Fibroblast of pulmonary artery (primary cell): ENCODE measurements around the gene YPEL2.

Experiments
- DNase-seq: peaks from one replicate; pipeline ENCODE4 v3.0.0-alpha.2; 2010; ENCODE audit warnings: low read depth
- H3K4me3 ChIP-seq: replicated peaks from 2 replicates; pipeline ENCODE4 v1.5.1; 2011; ENCODE audit warnings: low read depth, mild to moderate bottlenecking, control low read depth, low read length, moderate library complexity
- CTCF ChIP-seq: IDR thresholded peaks from 2 replicates; pipeline ENCODE4 v1.5.1; 2011; ENCODE audit warnings: mild to moderate bottlenecking, control low read depth, low read length, inconsistent platforms; ENCODE audit errors: missing control alignments

Gene YPEL2

GRCh38 chr17:59378675-59379074 is 47.2 kb downstream of the YPEL2 start:
- no peak for TF ChIP-seq CTCF
- peak; percentile 91 for DNase-seq
- no peak overlapping the region for H3K4me3 ChIP-seq

- no peak overlapping the region for H3K4me3 ChIP-seq
- no peak for TF ChIP-seq CTCF
- no peak for DNase-seq
These were observed 49.0 kb downstream of the YPEL2 start for GRCh38 chr17:59380474-59380873.

GRCh38 chr17:59381716-59382570 is 50.5 kb downstream of the YPEL2 start:
- no peak overlapping the region for H3K4me3 ChIP-seq
- DNase-seq, result peak; percentile 39
- no peak for TF ChIP-seq CTCF

- no peak for TF ChIP-seq CTCF
- H3K4me3 ChIP-seq, result no peak overlapping the region
- no peak for DNase-seq
These were observed 52.4 kb downstream of the YPEL2 start for GRCh38 chr17:59383893-59384292.

GRCh38 chr17:59387351-59388068 is 56.1 kb downstream of the YPEL2 start:
- no peak for DNase-seq
- TF ChIP-seq CTCF, result no peak
- H3K4me3 ChIP-seq, result no peak overlapping the region

GRCh38 chr17:59388069-59388556 is 56.7 kb downstream of the YPEL2 start:
- TF ChIP-seq CTCF, result no peak
- DNase-seq, result no peak
- H3K4me3 ChIP-seq, result no peak overlapping the region
